Measurements from ENCODE around the gene ZNF532. TPM values are rescaled to one million over a fixed set of nuclear protein-coding genes. Genes with fewer than 3 reads are reported as not detected.

ZNF532 gene
- total RNA-seq, 1 donor from 2014 or later, result 41.3 TPM

DNA sequence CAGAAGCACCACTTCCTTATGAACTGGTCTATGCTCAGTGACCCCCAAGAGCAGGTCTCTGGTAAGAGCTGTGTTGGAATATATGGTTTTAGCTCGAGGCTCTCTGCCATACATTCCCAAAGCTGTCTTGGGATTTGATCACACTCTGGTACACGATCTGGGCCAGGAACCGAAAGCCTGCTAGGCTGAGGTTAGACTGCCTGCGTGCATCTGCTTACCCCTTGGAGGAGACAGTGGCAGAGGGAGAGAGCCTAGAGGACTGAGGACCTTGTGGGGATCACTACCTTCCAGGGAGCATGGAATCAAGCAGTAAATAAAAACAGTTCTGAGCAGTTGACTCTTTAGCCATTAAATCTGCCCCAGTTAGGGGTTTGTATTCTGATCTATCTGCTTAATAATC is 63.7 kb downstream of the ZNF532 start:
- DNase-seq (ENCODE audit: low read depth) (no peak), FAIRE-seq (no peak)
- Histone ChIP-seq H3K27me3 (ENCODE audit: control insufficient read depth, insufficient read depth, low read length) (no peaks in the 10 kb centered on the region), H3K36me3 (ENCODE audit: control insufficient read depth, insufficient read depth, low read length) (peaks cover 4% of the 10 kb centered on the region), H3K4me3 (ENCODE audit: low read depth, low read length) (no peak overlapping the region)
- TF ChIP-seq, protein P1, sequence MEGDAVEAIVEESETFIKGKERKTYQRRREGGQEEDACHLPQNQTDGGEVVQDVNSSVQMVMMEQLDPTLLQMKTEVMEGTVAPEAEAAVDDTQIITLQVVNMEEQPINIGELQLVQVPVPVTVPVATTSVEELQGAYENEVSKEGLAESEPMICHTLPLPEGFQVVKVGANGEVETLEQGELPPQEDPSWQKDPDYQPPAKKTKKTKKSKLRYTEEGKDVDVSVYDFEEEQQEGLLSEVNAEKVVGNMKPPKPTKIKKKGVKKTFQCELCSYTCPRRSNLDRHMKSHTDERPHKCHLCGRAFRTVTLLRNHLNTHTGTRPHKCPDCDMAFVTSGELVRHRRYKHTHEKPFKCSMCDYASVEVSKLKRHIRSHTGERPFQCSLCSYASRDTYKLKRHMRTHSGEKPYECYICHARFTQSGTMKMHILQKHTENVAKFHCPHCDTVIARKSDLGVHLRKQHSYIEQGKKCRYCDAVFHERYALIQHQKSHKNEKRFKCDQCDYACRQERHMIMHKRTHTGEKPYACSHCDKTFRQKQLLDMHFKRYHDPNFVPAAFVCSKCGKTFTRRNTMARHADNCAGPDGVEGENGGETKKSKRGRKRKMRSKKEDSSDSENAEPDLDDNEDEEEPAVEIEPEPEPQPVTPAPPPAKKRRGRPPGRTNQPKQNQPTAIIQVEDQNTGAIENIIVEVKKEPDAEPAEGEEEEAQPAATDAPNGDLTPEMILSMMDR (IDR thresholded peaks at IDR 0.05; ENCODE audit: insufficient read depth, low read length, severe bottlenecking), result no peak

DNA sequence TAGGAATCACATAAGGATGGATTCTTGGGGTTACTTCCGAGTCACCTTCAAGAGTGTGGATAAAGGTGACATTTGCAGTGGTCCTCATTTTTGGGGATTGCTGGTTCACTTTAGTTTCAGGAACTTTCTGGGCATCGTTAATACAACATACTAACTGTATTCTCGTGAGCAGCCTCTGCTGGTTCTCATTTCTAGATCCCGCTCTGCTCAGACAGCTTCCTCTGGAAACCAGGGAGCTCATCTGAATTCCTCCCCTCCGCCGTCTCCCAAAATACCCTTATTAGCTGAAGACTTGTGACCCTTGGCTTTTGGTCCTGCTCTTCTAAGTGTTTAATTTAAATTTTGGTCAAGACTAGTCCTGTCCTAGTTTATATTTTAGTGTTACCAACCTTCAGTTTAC is 64.5 kb downstream of the ZNF532 start:
- Histone ChIP-seq H3K27me3 (ENCODE audit: control insufficient read depth, insufficient read depth, low read length) (no peaks in the 10 kb centered on the region), H3K36me3 (ENCODE audit: control insufficient read depth, insufficient read depth, low read length) (peaks cover 5% of the 10 kb centered on the region), H3K4me3 (ENCODE audit: low read depth, low read length) (no peak overlapping the region)
- FAIRE-seq (no peak), DNase-seq (ENCODE audit: low read depth) (no peak)
- TF ChIP-seq, protein P1 (IDR thresholded peaks at IDR 0.05; ENCODE audit: insufficient read depth, low read length, severe bottlenecking), result no peak

DNA sequence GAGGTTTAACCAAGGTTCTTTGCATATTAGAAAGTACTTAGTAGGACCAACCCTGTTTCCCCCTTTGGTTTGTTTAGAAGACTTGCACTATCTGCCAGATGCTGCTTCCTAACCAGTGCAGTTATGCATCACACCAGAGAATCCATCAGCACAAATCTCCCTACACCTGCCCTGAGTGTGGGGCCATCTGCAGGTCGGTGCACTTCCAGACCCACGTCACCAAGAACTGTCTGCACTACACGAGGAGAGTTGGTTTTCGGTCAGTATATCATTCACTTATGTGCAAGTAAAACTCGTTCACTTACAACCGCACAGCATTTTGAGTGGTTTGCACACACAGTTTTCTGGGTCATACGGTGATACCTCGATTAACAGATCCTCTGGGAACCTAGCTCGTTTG is 69.7 kb downstream of the ZNF532 start:
- H3K36me3 ChIP-seq (ENCODE audit: control insufficient read depth, insufficient read depth, low read length), result peaks cover 8% of the 10 kb centered on the region
- no peak for DNase-seq (ENCODE audit: low read depth)
- TF ChIP-seq, protein P1 (IDR thresholded peaks at IDR 0.05; ENCODE audit: insufficient read depth, low read length, severe bottlenecking), result no peak
- no peak overlapping the region for H3K4me3 ChIP-seq (ENCODE audit: low read depth, low read length)
- peak; percentile 94 for FAIRE-seq
- no peaks in the 10 kb centered on the region for H3K27me3 ChIP-seq (ENCODE audit: control insufficient read depth, insufficient read depth, low read length)

DNA sequence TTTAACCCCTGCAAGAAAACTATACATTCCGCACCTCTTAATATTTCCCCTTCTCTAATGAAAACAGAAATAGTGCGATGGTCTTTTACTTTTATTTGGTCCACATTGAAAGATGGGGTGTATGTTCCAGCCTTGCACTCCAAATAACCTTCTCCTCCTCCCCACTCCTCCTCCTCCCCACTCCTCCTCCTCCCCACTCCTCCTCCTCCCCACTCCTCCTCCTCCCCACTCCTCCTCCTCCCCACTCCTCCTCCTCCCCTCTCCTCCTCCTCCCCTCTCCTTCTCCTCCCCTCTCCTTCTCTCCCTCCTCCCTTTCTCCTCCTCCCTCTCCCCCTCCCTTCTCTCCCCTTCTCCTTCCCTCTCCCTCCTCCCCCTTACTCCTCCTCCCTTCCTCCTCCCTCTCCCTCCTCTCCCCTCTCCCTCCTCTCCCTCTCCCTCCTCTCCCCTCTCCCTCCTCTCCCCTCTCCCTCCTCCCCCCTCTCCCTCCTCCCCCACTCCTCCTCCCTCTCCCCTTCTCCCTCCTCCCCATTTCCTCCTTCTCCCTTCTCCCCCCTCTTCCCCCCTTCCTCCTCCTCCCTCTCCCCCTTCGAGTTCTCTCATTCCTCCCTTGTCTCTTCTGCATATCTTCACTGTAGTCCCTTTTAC is 70.4 kb downstream of the ZNF532 start:
- DNase-seq (ENCODE audit: low read depth), result no peak
- peaks cover 8% of the 10 kb centered on the region for H3K36me3 ChIP-seq (ENCODE audit: control insufficient read depth, insufficient read depth, low read length)
- H3K27me3 ChIP-seq (ENCODE audit: control insufficient read depth, insufficient read depth, low read length), result no peaks in the 10 kb centered on the region
- FAIRE-seq, result no peak
- H3K4me3 ChIP-seq (ENCODE audit: low read depth, low read length), result no peak overlapping the region
- TF ChIP-seq, protein P1 (IDR thresholded peaks at IDR 0.05; ENCODE audit: insufficient read depth, low read length, severe bottlenecking), result no peak

DNA sequence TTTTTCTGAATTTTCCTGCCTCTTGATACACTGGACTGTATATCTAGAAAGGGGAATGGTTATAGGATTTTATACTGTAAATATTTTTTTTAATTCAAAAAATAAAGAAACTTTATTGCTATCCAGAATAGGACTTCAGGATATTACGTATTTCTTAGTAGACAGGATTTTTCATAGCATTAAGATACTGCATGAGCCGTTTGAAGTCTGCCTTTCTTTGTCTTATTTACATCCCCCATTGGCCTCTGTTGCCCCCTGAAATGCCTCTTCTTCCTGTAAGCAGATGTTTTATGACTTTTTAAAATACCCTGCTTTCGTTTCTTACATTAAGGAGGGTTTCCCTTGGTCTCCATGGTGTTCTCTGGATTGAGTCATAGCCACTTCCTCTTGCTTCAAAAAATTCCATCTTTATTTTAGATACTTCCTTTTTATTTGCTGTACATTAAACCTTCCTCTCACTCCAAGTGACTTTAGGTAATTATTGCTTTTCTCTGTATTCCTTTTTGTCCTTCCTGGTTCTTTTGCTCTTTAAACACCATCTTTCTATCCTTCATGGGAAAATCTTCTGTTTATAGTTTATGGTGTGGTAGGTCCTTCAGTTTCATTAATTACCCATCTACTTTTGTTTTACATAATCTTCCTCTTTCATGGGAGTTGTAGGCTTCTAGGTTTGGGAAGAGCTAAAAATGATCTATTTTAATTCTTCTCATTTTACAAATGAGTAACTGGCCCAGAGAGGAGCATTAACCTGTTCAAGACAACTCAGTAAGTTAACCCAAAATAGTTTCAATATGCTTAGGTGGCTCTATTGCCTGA is 72.6 kb downstream of the ZNF532 start:
- FAIRE-seq (no peak), DNase-seq (ENCODE audit: low read depth) (peak; percentile 38)
- Histone ChIP-seq H3K27me3 (ENCODE audit: control insufficient read depth, insufficient read depth, low read length) (no peaks in the 10 kb centered on the region), H3K4me3 (ENCODE audit: low read depth, low read length) (no peak overlapping the region), H3K36me3 (ENCODE audit: control insufficient read depth, insufficient read depth, low read length) (peaks cover 6% of the 10 kb centered on the region)
- TF ChIP-seq, protein P1 (IDR thresholded peaks at IDR 0.05; ENCODE audit: insufficient read depth, low read length, severe bottlenecking), result no peak

All from bronchial epithelial cell (primary cell).